GM21390 (cell line): ENCODE measurements around the gene IL6ST.
A peak's percentile ranks its signal among the peaks of the same experiment; 100 is the strongest.
"Not testable (repeated sequence)": the region's sequence is repeated elsewhere in the genome, so short reads cannot be mapped to it uniquely, and the experiment has no call there.

Experiments
- ATAC-seq: cut with Tn5 transposase; IDR thresholded peaks from one replicate; pipeline ENCODE4 v1.9.1; 2021; ENCODE audit not compliant: unreplicated experiment

The IL6ST gene

GRCh38 chr5:56006094-56006493 lies 11.3 kb upstream of the IL6ST start:
- ATAC-seq = no peak

DNA sequence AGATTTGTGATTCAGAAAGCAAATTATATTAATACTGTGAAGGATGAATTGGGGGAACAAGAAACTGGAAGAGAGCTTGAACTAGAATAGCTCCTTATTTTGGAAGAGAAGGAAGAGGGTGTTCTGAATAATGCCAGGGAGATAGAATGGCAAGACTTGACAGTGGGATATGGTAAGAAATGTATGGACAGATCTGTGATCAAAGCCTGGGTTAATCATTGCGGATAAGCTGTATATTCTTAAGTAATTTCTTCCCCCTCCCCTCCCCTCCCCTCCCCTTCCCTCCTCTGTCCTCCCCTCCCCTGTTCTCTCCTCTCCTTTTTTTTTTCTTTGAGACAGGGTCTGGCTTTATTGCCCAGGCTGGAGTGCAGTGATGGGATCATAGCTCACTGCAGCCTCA lies 10.1 kb upstream of the IL6ST start:
- ATAC-seq = no peak

GRCh38 chr5:56003679-56004078 lies 8.9 kb upstream of the IL6ST start:
- ATAC-seq = no peak

GRCh38 chr5:56003179-56003578 lies 8.4 kb upstream of the IL6ST start:
- no peak for ATAC-seq

DNA sequence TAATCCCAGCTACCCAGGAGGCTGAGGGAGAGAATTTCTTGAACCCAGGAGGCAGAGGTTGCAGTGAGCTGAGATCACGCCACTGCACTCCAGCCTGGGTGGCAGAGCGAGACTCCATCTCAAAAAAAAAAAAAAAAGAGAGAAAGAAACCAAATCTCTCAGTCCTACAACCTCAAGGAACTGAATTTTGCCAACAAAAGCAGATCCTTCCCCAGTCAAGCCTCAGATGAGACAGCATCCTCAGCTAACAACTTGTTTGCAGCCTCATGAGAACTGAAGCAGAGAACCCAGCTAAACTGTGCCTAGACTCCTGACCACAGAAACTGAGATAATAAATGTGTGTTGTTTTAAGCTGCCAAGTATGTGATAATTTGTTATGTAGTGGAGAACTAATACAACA lies 7.5 kb upstream of the IL6ST start:
- no peak for ATAC-seq

- not testable (repeated sequence) for ATAC-seq
Measured at GRCh38 chr5:56000221-56000620, 5.5 kb upstream of the IL6ST start.

DNA sequence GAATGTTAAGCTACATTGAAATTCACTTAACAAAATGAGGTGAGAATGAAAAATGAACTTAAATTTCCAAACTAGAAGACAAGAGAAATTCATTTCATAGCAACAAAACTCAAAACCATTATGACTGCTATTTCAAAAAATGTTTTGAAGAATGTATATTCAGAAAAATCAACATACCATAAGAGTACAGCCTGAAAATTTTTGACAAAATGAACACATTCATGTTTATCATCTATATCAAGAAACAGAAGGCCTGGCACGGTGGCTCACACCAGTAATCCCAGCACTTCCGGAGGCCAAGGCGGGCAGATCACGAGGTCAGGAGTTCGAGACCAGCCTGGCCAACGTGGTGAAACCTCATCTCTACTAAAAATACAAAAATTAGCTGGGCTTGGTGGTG lies 4.2 kb upstream of the IL6ST start:
- no peak for ATAC-seq

- ATAC-seq = no peak
Measured at GRCh38 chr5:55997742-55998351, 3.1 kb upstream of the IL6ST start.

GRCh38 chr5:55994998-55995914 lies 493 bp upstream of the IL6ST start:
- ATAC-seq = peak; percentile 94

DNA sequence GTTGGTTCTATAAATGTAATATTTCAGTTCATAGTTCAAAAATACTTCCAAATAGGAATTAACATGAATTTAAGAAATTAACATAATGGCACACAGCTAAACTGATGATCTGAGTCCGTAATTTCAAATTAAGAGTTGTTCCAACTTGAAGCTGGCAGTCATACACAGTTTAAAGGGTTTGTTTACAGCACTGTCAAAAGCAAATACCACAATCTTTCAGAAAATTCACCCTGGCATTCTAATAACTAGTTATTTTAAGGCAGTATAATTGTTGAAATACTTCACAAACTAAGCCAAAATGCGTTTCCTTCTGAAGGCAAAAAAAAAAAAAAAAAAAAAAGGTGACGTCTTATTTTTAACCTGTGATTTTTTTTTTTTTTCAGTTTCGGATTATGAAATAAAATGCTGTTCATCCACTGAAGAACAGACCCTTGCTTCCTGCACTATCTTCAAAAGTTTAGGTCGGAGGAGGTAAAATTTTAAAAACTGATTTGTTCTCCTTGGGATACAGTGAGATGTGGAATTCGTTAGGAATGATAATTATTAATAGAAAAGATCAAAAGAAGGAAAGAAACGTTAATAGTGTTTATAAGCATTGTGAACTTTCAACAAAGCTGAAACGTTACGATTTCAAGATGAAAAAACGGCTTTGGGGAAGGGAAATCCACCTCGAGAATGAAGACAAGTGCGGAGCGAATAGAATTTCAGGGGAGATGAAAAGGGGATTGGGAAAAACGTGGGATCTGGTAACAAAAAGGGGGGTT lies 850 bp downstream of the IL6ST start:
- no peak for ATAC-seq

DNA sequence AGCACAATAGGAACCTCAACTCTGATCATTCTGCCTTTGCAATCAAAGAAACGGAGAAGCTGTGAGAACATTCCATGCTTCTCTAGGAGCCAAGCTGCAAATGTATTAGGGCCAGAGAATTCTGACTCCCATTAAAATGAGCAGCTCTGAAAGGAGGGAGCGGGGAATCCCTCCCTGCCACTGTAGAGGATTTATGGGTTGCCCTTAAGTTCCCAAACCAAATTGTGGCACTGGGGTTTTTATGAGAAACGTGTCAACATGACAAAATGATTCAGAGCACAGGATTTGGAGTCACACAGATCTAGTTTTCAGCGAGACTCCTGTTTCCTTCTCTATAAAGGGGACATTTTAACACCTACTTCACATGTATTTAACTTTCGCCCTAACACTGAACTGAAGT lies 1.8 kb downstream of the IL6ST start:
- no peak for ATAC-seq

- no peak for ATAC-seq
Measured at GRCh38 chr5:55991768-55992486, 2.8 kb downstream of the IL6ST start.

GRCh38 chr5:55990895-55991294 lies 3.9 kb downstream of the IL6ST start:
- not testable (repeated sequence) for ATAC-seq

GRCh38 chr5:55989860-55990259 lies 4.9 kb downstream of the IL6ST start:
- ATAC-seq = no peak

- no peak for ATAC-seq
Measured at GRCh38 chr5:55988979-55989638, 5.7 kb downstream of the IL6ST start.

GRCh38 chr5:55988428-55988827 lies 6.3 kb downstream of the IL6ST start:
- not testable (repeated sequence) for ATAC-seq

DNA sequence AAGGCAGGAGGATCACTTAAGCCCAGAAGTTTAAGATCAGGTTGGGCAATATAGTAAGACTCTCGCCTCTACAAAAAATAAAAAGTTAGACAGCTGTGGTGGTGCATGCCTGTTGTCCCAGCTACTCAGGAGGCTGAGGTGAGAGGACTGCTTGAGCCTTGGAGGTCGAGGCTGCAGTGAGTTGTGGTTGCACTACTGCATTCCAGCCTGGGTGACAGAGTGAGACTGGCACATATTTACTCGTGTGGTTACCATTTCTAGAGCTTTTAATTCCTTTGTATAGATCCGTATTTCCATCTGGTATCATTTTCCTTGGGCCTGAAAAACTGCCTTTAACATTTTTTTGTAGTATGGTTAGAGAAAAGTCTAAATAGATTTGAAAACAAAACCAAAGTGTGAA lies 7.8 kb downstream of the IL6ST start:
- no peak for ATAC-seq

DNA sequence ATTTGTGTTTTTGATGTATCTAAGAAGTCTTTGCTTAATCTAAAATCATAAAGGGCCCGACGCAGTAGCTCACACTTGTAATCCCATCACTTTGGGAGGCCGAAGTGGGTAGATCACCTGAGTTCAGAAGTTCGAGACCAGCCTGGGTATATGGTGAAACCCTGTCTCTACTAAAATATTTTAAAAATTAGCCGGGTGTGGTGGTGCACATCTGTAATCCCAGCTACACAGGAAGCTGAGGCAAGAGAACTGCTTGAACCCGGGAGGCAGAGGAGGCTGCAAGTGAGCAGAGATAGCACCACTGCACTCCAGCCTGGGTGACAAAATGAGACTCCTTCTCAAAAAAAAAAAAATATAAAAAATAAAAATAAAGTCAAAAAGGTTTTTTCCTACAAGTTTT lies 9.6 kb downstream of the IL6ST start:
- no peak for ATAC-seq

GRCh38 chr5:55983986-55984385 lies 10.8 kb downstream of the IL6ST start:
- no peak for ATAC-seq

DNA sequence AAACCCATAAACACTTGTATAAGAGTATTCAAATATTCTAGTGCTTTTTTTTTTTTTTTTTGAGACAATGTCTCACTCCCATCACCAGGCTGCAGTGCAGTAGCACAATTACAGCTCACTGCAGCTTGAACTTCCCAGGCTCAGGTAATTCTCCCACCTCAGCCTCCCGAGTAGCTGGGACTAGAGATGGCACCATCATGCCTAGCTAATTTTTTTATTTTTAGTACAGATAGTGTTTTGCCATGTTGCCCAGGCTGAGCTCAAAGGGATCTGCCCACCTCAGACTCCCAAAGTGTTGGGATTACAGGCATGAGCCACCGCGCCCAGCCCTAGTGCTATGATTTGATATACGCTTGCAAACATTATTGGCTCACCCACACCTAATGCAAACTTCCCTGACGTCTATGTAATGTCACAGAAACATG lies 11.8 kb downstream of the IL6ST start:
- no peak for ATAC-seq

DNA sequence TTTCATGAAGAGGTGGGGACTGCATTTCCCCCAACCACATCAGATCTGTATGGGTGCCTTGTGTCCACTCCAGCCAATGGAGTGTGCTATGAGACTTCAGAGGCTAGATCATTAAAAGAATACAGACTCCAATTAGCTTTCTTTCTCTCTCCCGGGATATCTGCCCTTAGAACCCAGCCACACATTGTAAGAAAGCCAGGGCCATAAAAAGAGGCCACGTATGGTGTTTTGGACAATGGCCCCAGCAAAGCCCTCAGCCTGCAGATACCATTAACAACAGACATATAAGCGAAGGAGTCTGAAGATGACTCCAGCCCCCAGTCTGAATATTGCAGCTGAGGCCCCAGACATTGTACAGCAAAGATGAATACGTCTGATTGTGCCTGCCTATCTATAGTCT lies 21.5 kb downstream of the IL6ST start:
- no peak for ATAC-seq
